CD14-positive monocyte (primary cell): Measurements from ENCODE around the gene SLIT3. TPM values are rescaled to one million over a fixed set of nuclear protein-coding genes. Genes with fewer than 3 reads are reported as not detected.

Experiments used
- DNase-seq, 3 donors: peaks; one replicate each; pipeline ENCODE4 v3.0.0-alpha.2; 2011 to 2022
- H2AFZ ChIP-seq: 2 replicates; pipeline ENCODE4 v1.6.0; 2012; ENCODE audit warnings: mild to moderate bottlenecking, low read depth, low read length, inconsistent platforms; ENCODE audit not compliant: insufficient read depth, poor library complexity, severe bottlenecking
- H3K27ac ChIP-seq, 2 donors: 1 replicate in 1 of 2; 2 replicates in 1 of 2; pipeline ENCODE4 v1.5.1; 2012 to 2013; ENCODE audit warnings: low read length in 2 of 2, control low read depth in 1 of 2, inconsistent platforms in 1 of 2, low read depth in 1 of 2, mild to moderate bottlenecking in 1 of 2
- H3K27me3 ChIP-seq, 2 donors: one replicate each; pipeline versions ENCODE4 v1.6.0 to v1.6.1; 2011 to 2013; ENCODE audit warnings: low read length in 2 of 2; ENCODE audit not compliant: control insufficient read depth in 2 of 2, insufficient read depth in 2 of 2
- H3K36me3 ChIP-seq, 2 donors: replicated peaks in 1 of 2; 1 replicate in 1 of 2; 2 replicates in 1 of 2; pipeline versions ENCODE4 v1.5.1 to v1.6.1; 2012 to 2013; ENCODE audit warnings: low read length in 2 of 2, control low read depth in 1 of 2, inconsistent platforms in 1 of 2, mild to moderate bottlenecking in 1 of 2; ENCODE audit not compliant: insufficient read depth in 2 of 2, control insufficient read depth in 1 of 2
- H3K4me1 ChIP-seq, 2 donors: 1 replicate in 1 of 2; 2 replicates in 1 of 2; pipeline versions ENCODE4 v1.5.1 to v1.6.1; 2012 to 2013; ENCODE audit warnings: low read length in 2 of 2, control low read depth in 1 of 2, inconsistent platforms in 1 of 2, mild to moderate bottlenecking in 1 of 2, moderate library complexity in 1 of 2; ENCODE audit not compliant: insufficient read depth in 2 of 2, control insufficient read depth in 1 of 2
- H3K4me2 ChIP-seq: replicated peaks from 2 replicates; pipeline ENCODE3; 2012; ENCODE audit warnings: low read length, moderate library complexity, mild to moderate bottlenecking; ENCODE audit not compliant: poor library complexity, severe bottlenecking; ENCODE audit errors: extremely low read depth
- H3K4me3 ChIP-seq, 3 experiments: fragments of 200-600 bp in 1 of 3; sonication (generic) in 1 of 3; replicated peaks in 1 of 3; 1 replicate in 2 of 3; 2 replicates in 1 of 3; pipeline ENCODE4 v1.5.1; 2011 to 2013; ENCODE audit warnings: low read length in 3 of 3, mild to moderate bottlenecking in 3 of 3, control low read depth in 2 of 3, low read depth in 2 of 3, inconsistent platforms in 1 of 3, moderate library complexity in 1 of 3
- H3K79me2 ChIP-seq: 2 replicates; pipeline ENCODE4 v1.6.0; 2012; ENCODE audit warnings: mild to moderate bottlenecking, control low read depth, inconsistent platforms, low read length, moderate library complexity; ENCODE audit not compliant: insufficient read depth
- H3K9ac ChIP-seq: 2 replicates; pipeline ENCODE4 v1.6.0; 2017; ENCODE audit warnings: low read length, mild to moderate bottlenecking; ENCODE audit not compliant: insufficient read depth, poor library complexity, severe bottlenecking
- H3K9me3 ChIP-seq, 2 donors: replicated peaks in 1 of 2; 1 replicate in 1 of 2; 2 replicates in 1 of 2; pipeline versions ENCODE4 v1.5.1 to v1.6.1; 2012 to 2013; ENCODE audit warnings: low read length in 2 of 2, control low read depth in 1 of 2; ENCODE audit not compliant: control insufficient read depth in 1 of 2, insufficient read depth in 1 of 2
- H4K20me1 ChIP-seq: 2 replicates; pipeline ENCODE4 v1.6.0; 2012; ENCODE audit warnings: mild to moderate bottlenecking, low read length, control low read depth, moderate library complexity; ENCODE audit not compliant: insufficient read depth
- H3K27ac Mint-ChIP-seq, 7 donors: one replicate each; pipeline ENCODE4 v1.8.0; 2020; ENCODE audit warnings: mild to moderate bottlenecking in 7 of 7, mixed read lengths in 7 of 7, moderate library complexity in 6 of 7, inconsistent platforms in 2 of 7
- H3K27me3 Mint-ChIP-seq, 3 donors: one replicate each; pipeline ENCODE4 v1.8.0; 2021 to 2022; ENCODE audit warnings: low read depth in 3 of 3, mild to moderate bottlenecking in 3 of 3, mixed read lengths in 3 of 3, moderate library complexity in 3 of 3, inconsistent platforms in 1 of 3
- H3K36me3 Mint-ChIP-seq, 2 donors: one replicate each; pipeline ENCODE4 v1.8.0; 2020; ENCODE audit warnings: mixed read lengths in 2 of 2, inconsistent platforms in 1 of 2, mild to moderate bottlenecking in 1 of 2
- H3K4me1 Mint-ChIP-seq: one replicate; pipeline ENCODE4 v1.8.0; 2020; ENCODE audit warnings: mild to moderate bottlenecking, mixed read lengths
- H3K4me3 Mint-ChIP-seq, 2 donors: one replicate each; pipeline ENCODE4 v1.8.0; 2020; ENCODE audit warnings: mild to moderate bottlenecking in 2 of 2, mixed read lengths in 2 of 2, moderate library complexity in 1 of 2
- H3K9me3 Mint-ChIP-seq, 7 donors: one replicate each; pipeline ENCODE4 v1.8.0; 2020 to 2022; ENCODE audit warnings: mixed read lengths in 7 of 7, mild to moderate bottlenecking in 6 of 7, moderate library complexity in 6 of 7, inconsistent platforms in 2 of 7
- CTCF ChIP-seq: fragments of 200-600 bp; IDR thresholded peaks from one replicate; pipeline ENCODE4 v1.8.0; 2022; ENCODE audit warnings: antibody characterized with exemption, mild to moderate bottlenecking
- WGBS: methylation state at CpG from one replicate; pipeline ENCODE4 v1.1.5; 2013; ENCODE audit warnings: missing lambda C conversion rate; ENCODE audit not compliant: insufficient coverage; 5-methylcytosine and 5-hydroxymethylcytosine counted together
- intact Hi-C, 2 donors: fragments of 100-400 bp; cut with micrococcal nuclease; formaldehyde crosslinking; loops; one replicate each; pipeline versions ENCODE4 v1.15.0 to v1.15.1; 2023
- polyA plus RNA-seq, 3 donors: library from polyadenylated mRNA; depleted of rRNA in 1 of 3; unstranded in 2 of 3; stranded (reverse) in 1 of 3; fragments of 300-500 nt in 2 of 3; fragments of >200 nt in 1 of 3; fragmentation: Illumina TruSeq in 2 of 3; gene quantifications; 1 replicate in 2 of 3; 2 replicates in 1 of 3; pipeline ENCODE4 v1.2.3, GENCODE V29; 2012 to 2021

SLIT3 gene
- polyA plus RNA-seq, 3 donors = not detected

- no peak overlapping the region for H3K4me2 ChIP-seq
- H3K36me3 ChIP-seq = no peaks in the 10 kb centered on the region
- H3K4me1 ChIP-seq = no peaks in the 10 kb centered on the region
- WGBS = 89% methylated on average over 3 of the region's 3 CpGs
- TF ChIP-seq CTCF = no peak
- H2AFZ ChIP-seq = no peak overlapping the region
- no peak overlapping the region for H3K27ac ChIP-seq
- Mint-ChIP-seq H3K36me3 (no peaks in the 10 kb centered on the region), H3K9me3 (peaks cover 2 to 12% (median 8%) of the 10 kb centered on the region in 7 donors), H3K27me3 (peaks cover 5 to 7% (median 6%) of the 10 kb centered on the region in 3 donors), H3K27ac (peak overlapping the region in 1 of 7 donors; percentile 2), H3K4me3 (no peak overlapping the region), H3K4me1 (no peaks in the 10 kb centered on the region)
- H3K9me3 ChIP-seq = peaks cover 5 to 6% of the 10 kb centered on the region in 2 donors
- H3K9ac ChIP-seq = no peak overlapping the region
- intact Hi-C loops = no loop called here
- no peaks in the 10 kb centered on the region for H3K79me2 ChIP-seq
- H3K27me3 ChIP-seq = no peaks in the 10 kb centered on the region
- no peaks in the 10 kb centered on the region for H4K20me1 ChIP-seq
- no peak for DNase-seq
- no peak overlapping the region for H3K4me3 ChIP-seq
These were observed 577.9 kb downstream of the SLIT3 start for GRCh38 chr5:168723037-168723436.

GRCh38 chr5:168721966-168722365 lies 579.0 kb downstream of the SLIT3 start:
- Histone ChIP-seq H3K36me3 (no peaks in the 10 kb centered on the region), H3K27ac (no peak overlapping the region), H3K9ac (no peak overlapping the region), H4K20me1 (no peaks in the 10 kb centered on the region), H3K4me2 (no peak overlapping the region), H3K79me2 (no peaks in the 10 kb centered on the region), H3K4me3 (no peak overlapping the region), H2AFZ (no peak overlapping the region), H3K27me3 (no peaks in the 10 kb centered on the region), H3K9me3 (no peaks in the 10 kb centered on the region), H3K4me1 (no peaks in the 10 kb centered on the region)
- H3K27ac Mint-ChIP-seq = no peak overlapping the region
- TF ChIP-seq CTCF = no peak
- intact Hi-C loops = no loop called here
- peaks cover 0 to 2% (median 1%) of the 10 kb centered on the region in 7 donors for H3K9me3 Mint-ChIP-seq
- peaks cover 1 to 9% (median 2%) of the 10 kb centered on the region in 3 donors for H3K27me3 Mint-ChIP-seq
- no peaks in the 10 kb centered on the region for H3K36me3 Mint-ChIP-seq
- WGBS = 96% methylated on average over 5 of the region's 7 CpGs
- no peak for DNase-seq
- no peaks in the 10 kb centered on the region for H3K4me1 Mint-ChIP-seq
- no peak overlapping the region for H3K4me3 Mint-ChIP-seq
